ENCODE results near the gene NTN1. TPM values are rescaled to one million over a fixed set of nuclear protein-coding genes. Genes with fewer than 3 reads are reported as not detected.

The NTN1 gene
- total and polyA plus RNA-seq, 11 donors: 9.3 to 25.8 (median 17.3) TPM

GRCh38 chr17:9225305-9226101 is 204.2 kb downstream of the NTN1 start:
- intact Hi-C loops (cut with DNase I): no loop called here
- peak in 1 of 5 donors; percentile 19 for DNase-seq
- no peak overlapping the region for H3K27ac ChIP-seq
- no peaks in the 10 kb centered on the region for H3K9me3 ChIP-seq
- no peaks in the 10 kb centered on the region for H3K27me3 ChIP-seq
- H3K36me3 ChIP-seq: no peaks in the 10 kb centered on the region
- no peak overlapping the region for H3K4me3 ChIP-seq
- H3K4me1 ChIP-seq: peaks cover 0 to 7% (median 0%) of the 10 kb centered on the region in 12 donors
- WGBS, 4 donors: 59 to 67% (median 64%) methylated on average over 22 to 32 of the region's 32 CpGs
- TF ChIP-seq POLR2A (IDR thresholded peaks at IDR 0.05) (no peak), CTCF (IDR thresholded peaks at IDR 0.05) (peak in 1 of 12 donors; percentile 10)
- no peak for ATAC-seq

- Histone ChIP-seq H3K27ac (no peak overlapping the region), H3K4me1 (peaks cover 0 to 7% (median 0%) of the 10 kb centered on the region in 12 donors), H3K27me3 (no peaks in the 10 kb centered on the region), H3K9me3 (no peaks in the 10 kb centered on the region), H3K36me3 (no peaks in the 10 kb centered on the region), H3K4me3 (no peak overlapping the region)
- TF ChIP-seq CTCF (IDR thresholded peaks at IDR 0.05): no peak
- peak in 2 of 5 donors; percentile 17 to 30 for DNase-seq
- ATAC-seq: no peak
- intact Hi-C loops (cut with DNase I): no loop called here
- WGBS, 4 donors: 81 to 89% (median 83%) methylated on average over 21 to 34 of the region's 34 CpGs
Observed at GRCh38 chr17:9226130-9226793, 205.0 kb downstream of the NTN1 start.

GRCh38 chr17:9226794-9227135 is 205.5 kb downstream of the NTN1 start:
- H3K4me3 ChIP-seq: no peak overlapping the region
- no peak for ATAC-seq
- no peaks in the 10 kb centered on the region for H3K36me3 ChIP-seq
- intact Hi-C loops (cut with DNase I): no loop called here
- TF ChIP-seq POLR2A (IDR thresholded peaks at IDR 0.05): no peak
- TF ChIP-seq CTCF (IDR thresholded peaks at IDR 0.05): no peak
- H3K27ac ChIP-seq: no peak overlapping the region
- peaks cover 0 to 7% (median 0%) of the 10 kb centered on the region in 12 donors for H3K4me1 ChIP-seq
- DNase-seq: peak in 2 of 5 donors; percentile 15 to 40
- WGBS, 4 donors: 52 to 68% (median 62%) methylated on average over 12 to 14 of the region's 14 CpGs
- no peaks in the 10 kb centered on the region for H3K27me3 ChIP-seq
- H3K9me3 ChIP-seq: no peaks in the 10 kb centered on the region

- Histone ChIP-seq H3K27me3 (no peaks in the 10 kb centered on the region), H3K36me3 (no peaks in the 10 kb centered on the region), H3K4me1 (peaks cover 0 to 7% (median 0%) of the 10 kb centered on the region in 12 donors), H3K4me3 (no peak overlapping the region), H3K27ac (peak overlapping the region in 2 of 12 donors; percentile 15 to 49), H3K9me3 (no peaks in the 10 kb centered on the region)
- TF ChIP-seq CTCF (IDR thresholded peaks at IDR 0.05) (no peak), POLR2A (IDR thresholded peaks at IDR 0.05) (no peak)
- DNase-seq: peak in 2 of 5 donors; percentile 17 to 45
- WGBS, 4 donors: 75 to 90% (median 80%) methylated on average over 13 of the region's 13 CpGs
- intact Hi-C loops (cut with DNase I): no loop called here
- peak in 3 of 4 donors; percentile 2 to 5 (median 3) for ATAC-seq
Observed at GRCh38 chr17:9227819-9228407, 206.6 kb downstream of the NTN1 start.

All from heart left ventricle (tissue), 16 donors.